Neutrophil (primary cell): ENCODE results near the gene SNRNP35.

Source experiments
- H3K27ac ChIP-seq: fragments of 200-600 bp; sonication (generic); 2 replicates; pipeline ENCODE4 v1.5.1; 2016; ENCODE audit warnings: mild to moderate bottlenecking, moderate library complexity
- H3K27me3 ChIP-seq: fragments of 200-600 bp; sonication (generic); 2 replicates; pipeline ENCODE4 v1.6.0; 2016; ENCODE audit warnings: mild to moderate bottlenecking
- H3K36me3 ChIP-seq: fragments of 200-600 bp; sonication (generic); 2 replicates; pipeline ENCODE4 v1.5.1; 2017
- H3K4me1 ChIP-seq, 2 experiments: fragments of 200-600 bp in 1 of 2; sonication (generic) in 1 of 2; 1 replicate in 1 of 2; 2 replicates in 1 of 2; pipeline versions ENCODE4 v1.5.1 to v1.6.1; 2013 to 2016; ENCODE audit warnings: low read depth in 1 of 2, low read length in 1 of 2, mild to moderate bottlenecking in 1 of 2, moderate library complexity in 1 of 2; ENCODE audit not compliant: control insufficient read depth in 1 of 2, insufficient read depth in 1 of 2
- H3K4me3 ChIP-seq, 2 experiments: fragments of 200-600 bp in 1 of 2; sonication (generic) in 1 of 2; 1 replicate in 1 of 2; 2 replicates in 1 of 2; pipeline ENCODE4 v1.5.1; 2013 to 2016; ENCODE audit warnings: low read depth in 1 of 2, low read length in 1 of 2, mild to moderate bottlenecking in 1 of 2, moderate library complexity in 1 of 2
- H3K9me3 ChIP-seq: fragments of 200-600 bp; sonication (generic); 2 replicates; pipeline ENCODE4 v1.5.1; 2016
- TF ChIP-seq, protein P1 (sequence below): fragments of 200-600 bp; sonication (generic); IDR thresholded peaks from 2 replicates; pipeline ENCODE4 v1.5.1; 2016; ENCODE audit warnings: antibody characterized with exemption

Gene SNRNP35

DNA sequence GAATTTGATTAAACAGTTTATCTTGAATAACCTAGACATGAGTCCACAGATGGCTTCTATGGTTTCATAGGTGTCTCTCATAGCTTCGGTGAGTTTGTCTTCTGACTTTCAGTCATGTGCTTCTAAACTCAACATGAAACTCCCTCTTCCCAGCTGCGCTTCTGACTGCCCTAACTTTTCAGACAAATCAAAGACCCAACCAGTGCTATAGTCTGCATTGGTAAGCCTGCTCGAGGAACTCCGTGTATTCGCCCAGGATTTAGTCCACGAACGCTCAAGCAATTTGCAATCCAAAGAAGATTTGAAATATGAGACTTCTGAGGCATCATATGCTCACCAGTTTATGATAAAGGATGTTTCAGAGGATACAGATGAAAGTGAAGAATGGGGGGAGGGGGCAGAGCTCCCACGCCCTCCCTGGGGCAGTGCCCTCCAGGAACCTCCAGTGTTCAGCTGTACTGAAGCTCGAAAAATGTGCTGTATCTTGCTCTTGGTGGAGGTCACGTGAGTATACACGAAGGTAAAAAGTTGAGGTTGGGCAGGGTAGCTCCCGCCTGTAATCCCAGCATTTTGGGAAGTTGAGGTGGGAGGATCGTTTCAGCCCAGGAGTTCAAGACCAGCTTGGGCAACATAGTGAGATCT lies 16.3 kb upstream of the SNRNP35 start:
- H3K4me1 ChIP-seq: peaks cover 51 to 52% of the 10 kb centered on the region in 2 experiments
- no peak overlapping the region for H3K27ac ChIP-seq
- TF ChIP-seq, protein P1, sequence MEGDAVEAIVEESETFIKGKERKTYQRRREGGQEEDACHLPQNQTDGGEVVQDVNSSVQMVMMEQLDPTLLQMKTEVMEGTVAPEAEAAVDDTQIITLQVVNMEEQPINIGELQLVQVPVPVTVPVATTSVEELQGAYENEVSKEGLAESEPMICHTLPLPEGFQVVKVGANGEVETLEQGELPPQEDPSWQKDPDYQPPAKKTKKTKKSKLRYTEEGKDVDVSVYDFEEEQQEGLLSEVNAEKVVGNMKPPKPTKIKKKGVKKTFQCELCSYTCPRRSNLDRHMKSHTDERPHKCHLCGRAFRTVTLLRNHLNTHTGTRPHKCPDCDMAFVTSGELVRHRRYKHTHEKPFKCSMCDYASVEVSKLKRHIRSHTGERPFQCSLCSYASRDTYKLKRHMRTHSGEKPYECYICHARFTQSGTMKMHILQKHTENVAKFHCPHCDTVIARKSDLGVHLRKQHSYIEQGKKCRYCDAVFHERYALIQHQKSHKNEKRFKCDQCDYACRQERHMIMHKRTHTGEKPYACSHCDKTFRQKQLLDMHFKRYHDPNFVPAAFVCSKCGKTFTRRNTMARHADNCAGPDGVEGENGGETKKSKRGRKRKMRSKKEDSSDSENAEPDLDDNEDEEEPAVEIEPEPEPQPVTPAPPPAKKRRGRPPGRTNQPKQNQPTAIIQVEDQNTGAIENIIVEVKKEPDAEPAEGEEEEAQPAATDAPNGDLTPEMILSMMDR: no peak
- H3K27me3 ChIP-seq: no peaks in the 10 kb centered on the region
- no peaks in the 10 kb centered on the region for H3K36me3 ChIP-seq
- H3K9me3 ChIP-seq: no peaks in the 10 kb centered on the region
- no peak overlapping the region for H3K4me3 ChIP-seq

DNA sequence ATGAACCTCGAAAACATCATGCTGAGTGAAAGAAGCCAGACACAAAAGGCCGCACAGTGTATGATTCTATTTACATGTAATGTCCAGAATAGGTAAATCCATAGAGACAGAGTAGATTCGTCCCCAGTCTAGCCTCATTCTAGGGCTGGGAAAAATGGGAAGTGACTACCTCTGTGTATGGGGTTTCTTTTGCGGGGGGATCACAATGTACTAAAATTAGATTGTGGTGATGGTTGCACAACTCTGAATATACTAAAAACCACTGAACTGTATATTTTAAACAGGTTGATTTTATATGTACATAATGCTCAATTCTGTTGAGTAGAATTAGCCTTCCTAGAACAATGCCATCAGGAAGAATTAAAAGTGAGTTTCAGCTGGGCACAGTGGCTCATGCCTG lies 15.2 kb upstream of the SNRNP35 start:
- no peak overlapping the region for H3K4me3 ChIP-seq
- no peaks in the 10 kb centered on the region for H3K36me3 ChIP-seq
- no peaks in the 10 kb centered on the region for H3K9me3 ChIP-seq
- peak overlapping the region; percentile 46 for H3K27ac ChIP-seq
- TF ChIP-seq, protein P1: no peak
- no peaks in the 10 kb centered on the region for H3K27me3 ChIP-seq
- H3K4me1 ChIP-seq: peaks cover 51 to 52% of the 10 kb centered on the region in 2 experiments

DNA sequence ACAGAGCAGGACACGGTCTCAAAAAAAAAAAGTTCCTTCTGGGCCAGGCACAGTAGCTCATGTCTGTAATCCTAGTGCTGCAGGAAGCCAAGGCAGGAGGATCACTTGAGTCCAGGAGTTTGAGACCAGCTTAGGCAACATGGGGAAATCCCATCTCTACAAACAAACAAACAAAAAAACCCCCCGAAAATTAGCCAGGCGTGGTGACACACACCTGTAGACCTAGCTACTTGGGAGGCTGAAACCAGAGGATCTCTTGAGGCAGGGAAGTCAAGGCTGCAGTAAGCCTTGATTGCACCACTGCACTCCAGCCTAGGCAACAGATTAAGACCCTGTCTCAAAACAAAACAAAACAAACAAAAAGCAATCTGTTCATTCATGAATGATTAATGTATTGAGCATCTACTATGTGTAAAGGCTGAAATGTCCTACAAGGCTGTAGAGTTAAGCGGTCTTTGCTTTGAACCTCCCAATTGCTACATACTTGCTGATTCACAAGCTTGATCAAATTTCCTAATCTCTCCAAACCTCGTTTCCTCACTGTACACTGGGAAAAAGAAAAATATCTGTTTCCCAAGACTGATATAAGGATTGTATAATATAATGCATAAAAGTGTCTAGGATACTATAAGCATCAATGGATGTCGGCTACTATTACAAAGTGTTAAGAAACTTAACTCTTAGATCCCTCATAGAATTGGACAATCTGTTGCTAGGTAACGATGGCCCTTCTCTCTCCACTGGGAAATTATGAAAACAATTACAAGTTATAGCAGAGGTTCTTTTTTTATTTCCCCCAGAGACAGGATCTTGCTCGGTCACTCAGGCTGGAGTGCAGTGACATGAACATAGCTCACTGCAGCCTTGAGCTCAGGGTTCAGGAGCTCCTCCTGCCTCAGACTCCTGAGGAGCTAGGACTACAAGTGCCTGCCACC lies 13.6 kb upstream of the SNRNP35 start:
- Histone ChIP-seq H3K4me3 (no peak overlapping the region), H3K9me3 (no peaks in the 10 kb centered on the region), H3K27ac (peak overlapping the region; percentile 85), H3K4me1 (peaks cover 61 to 63% of the 10 kb centered on the region in 2 experiments), H3K27me3 (no peaks in the 10 kb centered on the region), H3K36me3 (no peaks in the 10 kb centered on the region)
- TF ChIP-seq, protein P1: no peak

DNA sequence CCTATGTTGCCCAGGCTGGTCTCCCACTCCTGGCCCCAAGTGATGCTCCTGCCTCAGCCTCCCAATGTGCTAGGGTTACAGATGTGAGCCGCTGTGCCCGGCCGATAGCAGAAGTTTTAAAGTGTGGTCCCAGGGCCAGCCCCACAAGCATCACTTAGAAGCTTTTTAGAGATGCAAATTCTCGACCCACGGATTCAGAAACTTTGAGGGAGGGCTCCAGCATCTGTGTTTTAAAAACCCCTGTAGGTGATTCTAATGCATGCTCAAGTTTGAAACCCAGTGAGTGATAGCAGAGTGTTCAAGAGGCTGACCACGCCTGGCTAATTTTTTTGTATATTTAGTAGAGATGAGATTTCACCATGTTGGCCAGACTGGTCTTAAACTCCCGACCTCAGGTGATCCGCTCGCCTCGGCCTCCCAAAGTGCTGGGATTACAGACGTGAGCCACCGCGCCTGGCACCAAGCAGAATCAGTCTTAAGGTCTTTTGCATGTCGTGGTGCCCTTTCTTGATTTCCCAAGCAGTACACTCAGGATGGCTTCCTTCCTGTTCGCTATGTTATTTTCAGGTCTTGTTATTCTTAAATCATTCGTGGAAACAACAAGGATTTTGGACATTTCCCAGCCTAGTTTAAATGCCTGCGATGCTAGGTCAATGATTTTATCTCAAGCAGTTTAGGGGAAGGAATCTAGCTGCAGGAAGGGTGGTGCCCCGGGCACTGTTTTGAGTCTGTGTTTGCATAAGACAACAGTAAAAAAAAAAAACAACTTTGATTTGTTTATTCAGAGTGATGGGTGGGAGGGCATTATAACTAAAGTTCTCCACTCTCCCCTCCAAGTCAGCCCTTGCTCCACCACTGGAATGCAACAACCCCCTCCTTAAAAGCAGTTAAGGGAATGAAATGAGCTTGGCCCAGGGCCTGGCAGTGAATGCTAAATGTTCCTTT lies 12.3 kb upstream of the SNRNP35 start:
- H3K4me1 ChIP-seq: peaks cover 64 to 68% of the 10 kb centered on the region in 2 experiments

More for the DNA sequence above, 12.3 kb upstream of the SNRNP35 start:
- H3K36me3 ChIP-seq: no peaks in the 10 kb centered on the region
- H3K27ac ChIP-seq: peak overlapping the region; percentile 85
- H3K27me3 ChIP-seq: no peaks in the 10 kb centered on the region
- TF ChIP-seq, protein P1: no peak
- H3K9me3 ChIP-seq: no peaks in the 10 kb centered on the region
- peak overlapping the region; percentile 3 to 26 for H3K4me3 ChIP-seq
